ENCODE results near the gene ANKDD1A.

The ANKDD1A gene

DNA sequence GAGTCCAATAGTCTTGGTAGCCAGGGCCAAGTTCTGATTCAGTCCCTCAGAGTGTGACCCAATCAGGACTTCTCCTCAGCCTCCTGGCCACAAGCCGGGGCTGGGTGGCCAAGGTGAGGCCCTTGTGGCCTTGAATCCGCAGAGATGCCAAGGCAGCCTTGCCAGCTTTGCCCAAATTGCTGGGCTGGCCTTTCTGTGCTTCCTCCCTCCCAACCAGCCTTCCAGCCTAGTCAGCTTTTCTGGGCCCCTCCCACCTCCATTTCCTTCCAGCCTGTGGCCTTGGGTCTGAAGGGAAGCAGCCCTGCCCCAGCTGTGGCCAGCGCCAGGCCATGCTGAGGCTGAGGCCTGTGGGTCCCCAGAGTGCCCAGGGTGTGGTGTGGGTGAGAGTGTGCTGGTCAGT lies 34.3 kb upstream of the ANKDD1A start:
- Histone ChIP-seq H3K4me2 (ENCODE audit: low read depth, low read length, poor library complexity, severe bottlenecking) (no peak overlapping the region), H3K9me3 (ENCODE audit: insufficient read depth, low read length) (no peaks in the 10 kb centered on the region), H3K4me3 (ENCODE audit: insufficient read depth, low read length, poor library complexity, severe bottlenecking) (no peak overlapping the region), H2AFZ (ENCODE audit: low read depth, low read length, severe bottlenecking) (no peak overlapping the region), H3K9me2 (replicated peaks; ENCODE audit: insufficient read depth, low read length) (no peaks in the 10 kb centered on the region), H3F3A (ENCODE audit: insufficient read depth) (no peaks in the 10 kb centered on the region), H3K79me2 (ENCODE audit: insufficient read depth, low read length) (no peaks in the 10 kb centered on the region), H3K36me3 (ENCODE audit: low read length) (no peaks in the 10 kb centered on the region), H3K27ac (ENCODE audit: low read depth, low read length) (no peak overlapping the region), H3K27me3 (ENCODE audit: low read length) (no peaks in the 10 kb centered on the region), H4K20me1 (ENCODE audit: low read depth, low read length) (no peaks in the 10 kb centered on the region), H3K9ac (ENCODE audit: low read length) (no peak overlapping the region)
- TF ChIP-seq, protein P1, sequence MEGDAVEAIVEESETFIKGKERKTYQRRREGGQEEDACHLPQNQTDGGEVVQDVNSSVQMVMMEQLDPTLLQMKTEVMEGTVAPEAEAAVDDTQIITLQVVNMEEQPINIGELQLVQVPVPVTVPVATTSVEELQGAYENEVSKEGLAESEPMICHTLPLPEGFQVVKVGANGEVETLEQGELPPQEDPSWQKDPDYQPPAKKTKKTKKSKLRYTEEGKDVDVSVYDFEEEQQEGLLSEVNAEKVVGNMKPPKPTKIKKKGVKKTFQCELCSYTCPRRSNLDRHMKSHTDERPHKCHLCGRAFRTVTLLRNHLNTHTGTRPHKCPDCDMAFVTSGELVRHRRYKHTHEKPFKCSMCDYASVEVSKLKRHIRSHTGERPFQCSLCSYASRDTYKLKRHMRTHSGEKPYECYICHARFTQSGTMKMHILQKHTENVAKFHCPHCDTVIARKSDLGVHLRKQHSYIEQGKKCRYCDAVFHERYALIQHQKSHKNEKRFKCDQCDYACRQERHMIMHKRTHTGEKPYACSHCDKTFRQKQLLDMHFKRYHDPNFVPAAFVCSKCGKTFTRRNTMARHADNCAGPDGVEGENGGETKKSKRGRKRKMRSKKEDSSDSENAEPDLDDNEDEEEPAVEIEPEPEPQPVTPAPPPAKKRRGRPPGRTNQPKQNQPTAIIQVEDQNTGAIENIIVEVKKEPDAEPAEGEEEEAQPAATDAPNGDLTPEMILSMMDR (IDR thresholded peaks at IDR 0.05; ENCODE audit: insufficient read depth, low read length, poor library complexity, severe bottlenecking): no peak
- TF ChIP-seq EZH2phosphoT487 (conservative IDR thresholded peaks at IDR 0.05; ENCODE audit: low read length): no peak

DNA sequence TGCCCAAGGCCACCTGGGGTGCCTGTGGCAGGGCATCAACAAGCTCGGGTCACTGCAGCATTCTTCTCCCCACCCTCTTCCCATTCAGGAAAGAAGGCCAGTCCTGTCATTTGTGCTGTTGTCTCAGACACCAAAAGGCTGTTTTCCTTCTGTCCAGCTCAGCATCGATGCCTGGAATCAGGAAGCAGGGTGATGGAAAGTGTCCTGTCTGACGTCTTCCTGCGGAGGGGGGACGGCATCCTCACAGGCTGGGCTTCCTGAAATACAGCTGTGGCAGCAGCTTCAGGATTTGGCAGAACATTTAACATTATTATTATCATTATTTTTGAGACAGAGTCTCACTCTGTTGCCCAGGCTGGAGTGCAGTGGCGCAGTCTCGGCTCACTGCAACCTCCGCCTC lies 33.0 kb upstream of the ANKDD1A start:
- H3K36me3 ChIP-seq (ENCODE audit: low read length): no peaks in the 10 kb centered on the region
- no peaks in the 10 kb centered on the region for H4K20me1 ChIP-seq (ENCODE audit: low read depth, low read length)
- H2AFZ ChIP-seq (ENCODE audit: low read depth, low read length, severe bottlenecking): no peak overlapping the region
- H3K4me2 ChIP-seq (ENCODE audit: low read depth, low read length, poor library complexity, severe bottlenecking): no peak overlapping the region
- H3K9me2 ChIP-seq (replicated peaks; ENCODE audit: insufficient read depth, low read length): no peaks in the 10 kb centered on the region
- H3K27me3 ChIP-seq (ENCODE audit: low read length): no peaks in the 10 kb centered on the region
- no peak overlapping the region for H3K9ac ChIP-seq (ENCODE audit: low read length)
- H3K9me3 ChIP-seq (ENCODE audit: insufficient read depth, low read length): no peaks in the 10 kb centered on the region
- no peaks in the 10 kb centered on the region for H3K79me2 ChIP-seq (ENCODE audit: insufficient read depth, low read length)
- no peak overlapping the region for H3K27ac ChIP-seq (ENCODE audit: low read depth, low read length)
- no peak for TF ChIP-seq EZH2phosphoT487 (conservative IDR thresholded peaks at IDR 0.05; ENCODE audit: low read length)
- TF ChIP-seq, protein P1 (IDR thresholded peaks at IDR 0.05; ENCODE audit: insufficient read depth, low read length, poor library complexity, severe bottlenecking): no peak
- no peaks in the 10 kb centered on the region for H3F3A ChIP-seq (ENCODE audit: insufficient read depth)
- H3K4me3 ChIP-seq (ENCODE audit: insufficient read depth, low read length, poor library complexity, severe bottlenecking): no peak overlapping the region

GRCh38 chr15:64883100-64883581 lies 28.6 kb upstream of the ANKDD1A start:
- no peak overlapping the region for H3K27ac ChIP-seq (ENCODE audit: low read depth, low read length)
- H3K36me3 ChIP-seq (ENCODE audit: low read length): no peaks in the 10 kb centered on the region
- H3K9me2 ChIP-seq (replicated peaks; ENCODE audit: insufficient read depth, low read length): no peaks in the 10 kb centered on the region
- H3K9me3 ChIP-seq (ENCODE audit: insufficient read depth, low read length): no peaks in the 10 kb centered on the region
- H3K79me2 ChIP-seq (ENCODE audit: insufficient read depth, low read length): no peaks in the 10 kb centered on the region
- H3K4me3 ChIP-seq (ENCODE audit: insufficient read depth, low read length, poor library complexity, severe bottlenecking): no peak overlapping the region
- no peak overlapping the region for H3K4me2 ChIP-seq (ENCODE audit: low read depth, low read length, poor library complexity, severe bottlenecking)
- H3F3A ChIP-seq (ENCODE audit: insufficient read depth): no peaks in the 10 kb centered on the region
- no peak for TF ChIP-seq EZH2phosphoT487 (conservative IDR thresholded peaks at IDR 0.05; ENCODE audit: low read length)
- TF ChIP-seq, protein P1 (IDR thresholded peaks at IDR 0.05; ENCODE audit: insufficient read depth, low read length, poor library complexity, severe bottlenecking): no peak
- H4K20me1 ChIP-seq (ENCODE audit: low read depth, low read length): no peaks in the 10 kb centered on the region
- no peak overlapping the region for H3K9ac ChIP-seq (ENCODE audit: low read length)
- no peaks in the 10 kb centered on the region for H3K27me3 ChIP-seq (ENCODE audit: low read length)
- no peak overlapping the region for H2AFZ ChIP-seq (ENCODE audit: low read depth, low read length, severe bottlenecking)
